Left ventricle myocardium inferior (tissue), 1 donor: ENCODE measurements around the gene PARD3B. TPM values are rescaled to one million over a fixed set of nuclear protein-coding genes. Genes with fewer than 3 reads are reported as not detected.

Experiments
- DNase-seq: peaks from one replicate; pipeline ENCODE4 v3.0.0-alpha.2; 2020
- H3K27ac ChIP-seq: fragments of 200-600 bp; replicated peaks from 2 replicates; pipeline ENCODE4 v1.8.0; 2021
- H3K27me3 ChIP-seq: fragments of 200-600 bp; 2 replicates; pipeline ENCODE4 v1.8.0; 2021; ENCODE audit warnings: low read depth
- H3K36me3 ChIP-seq: fragments of 200-600 bp; 2 replicates; pipeline ENCODE4 v1.8.0; 2021
- H3K4me1 ChIP-seq: fragments of 200-600 bp; 2 replicates; pipeline ENCODE4 v1.8.0; 2021
- H3K4me3 ChIP-seq: fragments of 200-600 bp; 2 replicates; pipeline ENCODE4 v1.8.0; 2021; ENCODE audit warnings: mild to moderate bottlenecking, moderate library complexity
- H3K9me3 ChIP-seq: fragments of 200-600 bp; replicated peaks from 2 replicates; pipeline ENCODE4 v1.8.0; 2021
- CTCF ChIP-seq: fragments of 200-600 bp; IDR thresholded peaks from 2 replicates; pipeline ENCODE4 v1.8.0; 2021; ENCODE audit warnings: antibody characterized with exemption, mild to moderate bottlenecking, borderline replicate concordance
- intact Hi-C: fragments of 100-400 bp; cut with micrococcal nuclease; formaldehyde crosslinking; loops from one replicate; pipeline ENCODE4 v1.11.0; 2022
- total RNA-seq: library from RNA; stranded (reverse); fragmentation: NEBNext Ultra II Directional; extraction: Animal tissue kit (Norgen Biotek cat#: 25700); gene quantifications from one replicate; pipeline ENCODE4 v1.2.1, GENCODE V29; 2021
- donor health status: DM: no; HTN: yes; CAD: no; lungs with severe emphysema.

The PARD3B gene
- total RNA-seq, 1 donor from 2014 or later, result 9.1 TPM

GRCh38 chr2:204705243-204705932 lies 160.1 kb downstream of the PARD3B start:
- DNase-seq, result no peak
- no peaks in the 10 kb centered on the region for H3K4me1 ChIP-seq
- H3K9me3 ChIP-seq, result no peaks in the 10 kb centered on the region
- no peak overlapping the region for H3K4me3 ChIP-seq
- no peaks in the 10 kb centered on the region for H3K27me3 ChIP-seq
- H3K27ac ChIP-seq, result no peak overlapping the region
- H3K36me3 ChIP-seq, result no peaks in the 10 kb centered on the region
- TF ChIP-seq CTCF, result no peak
- intact Hi-C loops, result no loop called here

GRCh38 chr2:204706939-204707338 lies 161.7 kb downstream of the PARD3B start:
- no peak for TF ChIP-seq CTCF
- DNase-seq, result no peak
- Histone ChIP-seq H3K27ac (no peak overlapping the region), H3K4me3 (no peak overlapping the region), H3K4me1 (no peaks in the 10 kb centered on the region), H3K36me3 (no peaks in the 10 kb centered on the region), H3K9me3 (no peaks in the 10 kb centered on the region), H3K27me3 (no peaks in the 10 kb centered on the region)
- intact Hi-C loops, result no loop called here

- Histone ChIP-seq H3K4me3 (no peak overlapping the region), H3K27ac (no peak overlapping the region), H3K27me3 (no peaks in the 10 kb centered on the region), H3K4me1 (no peaks in the 10 kb centered on the region), H3K9me3 (no peaks in the 10 kb centered on the region), H3K36me3 (no peaks in the 10 kb centered on the region)
- no peak for DNase-seq
- intact Hi-C loops, result no loop called here
- no peak for TF ChIP-seq CTCF
Measured at GRCh38 chr2:204713211-204713610, 167.9 kb downstream of the PARD3B start.

GRCh38 chr2:204715361-204715760 lies 170.1 kb downstream of the PARD3B start:
- H3K36me3 ChIP-seq, result no peaks in the 10 kb centered on the region
- intact Hi-C loops, result no loop called here
- no peaks in the 10 kb centered on the region for H3K9me3 ChIP-seq
- H3K27me3 ChIP-seq, result no peaks in the 10 kb centered on the region
- no peak for TF ChIP-seq CTCF
- DNase-seq, result no peak
- no peak overlapping the region for H3K27ac ChIP-seq
- no peak overlapping the region for H3K4me3 ChIP-seq
- H3K4me1 ChIP-seq, result no peaks in the 10 kb centered on the region

GRCh38 chr2:204717591-204717990 lies 172.3 kb downstream of the PARD3B start:
- H3K9me3 ChIP-seq, result no peaks in the 10 kb centered on the region
- no peaks in the 10 kb centered on the region for H3K27me3 ChIP-seq
- no peak for TF ChIP-seq CTCF
- intact Hi-C loops, result no loop called here
- H3K36me3 ChIP-seq, result no peaks in the 10 kb centered on the region
- DNase-seq, result no peak
- H3K4me3 ChIP-seq, result no peak overlapping the region
- no peaks in the 10 kb centered on the region for H3K4me1 ChIP-seq
- H3K27ac ChIP-seq, result no peak overlapping the region

- no peak for TF ChIP-seq CTCF
- H3K9me3 ChIP-seq, result no peaks in the 10 kb centered on the region
Measured at GRCh38 chr2:204718607-204719006, 173.3 kb downstream of the PARD3B start.

More at GRCh38 chr2:204718607-204719006, 173.3 kb downstream of the PARD3B start:
- intact Hi-C loops, result no loop called here
- Histone ChIP-seq H3K27ac (no peak overlapping the region), H3K4me1 (no peaks in the 10 kb centered on the region), H3K27me3 (no peaks in the 10 kb centered on the region), H3K36me3 (no peaks in the 10 kb centered on the region), H3K4me3 (no peak overlapping the region)
- DNase-seq, result no peak
